Activated CD4-positive, alpha-beta T cell treated with anti-CD3 and anti-CD28 coated beads, Interleukin-2, amount 50 U/mL, for 48 hours (primary cell): ENCODE measurements around the gene INKA1.

Experiments
- DNase-seq, 2 experiments: peaks; one replicate each; pipeline ENCODE4 v3.0.0-alpha.2; 2020

Gene INKA1

GRCh38 chr3:49787182-49787464 lies 15.9 kb upstream of the INKA1 start:
- DNase-seq: no peak

GRCh38 chr3:49787536-49787935 lies 15.5 kb upstream of the INKA1 start:
- DNase-seq: no peak

- DNase-seq: no peak
Measured at GRCh38 chr3:49788056-49788455, 15.0 kb upstream of the INKA1 start.

- no peak for DNase-seq
Measured at GRCh38 chr3:49790626-49791411, 12.2 kb upstream of the INKA1 start.

GRCh38 chr3:49791571-49791970 lies 11.5 kb upstream of the INKA1 start:
- DNase-seq: no peak

GRCh38 chr3:49792371-49793150 lies 10.5 kb upstream of the INKA1 start:
- no peak for DNase-seq

GRCh38 chr3:49793486-49794085 lies 9.5 kb upstream of the INKA1 start:
- DNase-seq: no peak

- DNase-seq: no peak
Measured at GRCh38 chr3:49794431-49794830, 8.6 kb upstream of the INKA1 start.

- no peak for DNase-seq
Measured at GRCh38 chr3:49794926-49795905, 7.8 kb upstream of the INKA1 start.

- DNase-seq: no peak
Measured at GRCh38 chr3:49799105-49799504, 4.0 kb upstream of the INKA1 start.

- no peak for DNase-seq
Measured at GRCh38 chr3:49799761-49800160, 3.3 kb upstream of the INKA1 start, which contains the start of gene CDHR4. Gene CDHR4 (minus strand): TSS chr3:49799873. CDS start chr3:49799812, 61 bp downstream.

- DNase-seq: no peak
Measured at GRCh38 chr3:49801160-49801559, 1.9 kb upstream of the INKA1 start.

- DNase-seq: peak; percentile 45 to 54
Measured at GRCh38 chr3:49803465-49804140, 542 bp downstream of the INKA1 start.

- no peak for DNase-seq
Measured at GRCh38 chr3:49804141-49805041, 1.3 kb downstream of the INKA1 start.

GRCh38 chr3:49805367-49805782 lies 2.3 kb downstream of the INKA1 start:
- DNase-seq: no peak

- peak in 1 of 2 experiments; percentile 19 for DNase-seq
Measured at GRCh38 chr3:49805897-49806701, 3.0 kb downstream of the INKA1 start.

GRCh38 chr3:49806850-49807249 lies 3.8 kb downstream of the INKA1 start:
- DNase-seq: no peak

- DNase-seq: no peak
Measured at GRCh38 chr3:49807431-49808114, 4.5 kb downstream of the INKA1 start.

GRCh38 chr3:49812916-49813496 lies 9.9 kb downstream of the INKA1 start:
- DNase-seq: no peak
